Pancreas (tissue), 10 donors: ENCODE data around the gene C3orf80. TPM values are rescaled to one million over a fixed set of nuclear protein-coding genes. Genes with fewer than 3 reads are reported as not detected.
A peak's percentile ranks its signal among the peaks of the same experiment; 100 is the strongest.
"Not testable (repeated sequence)": the region's sequence is repeated elsewhere in the genome, so short reads cannot be mapped to it uniquely, and the experiment has no call there.

Source experiments
- ATAC-seq, 4 donors: fragments of 200-7000 bp; cut with Tn5 transposase; one replicate each; pipeline versions ENCODE4 v1.8.0 to v1.9.1; 2020; ENCODE audit warnings: mild to moderate bottlenecking in 4 of 4, moderate library complexity in 4 of 4
- DNase-seq, 6 donors: peaks; one replicate each; pipeline ENCODE4 v3.0.0-alpha.2; 2020
- FAIRE-seq: peaks from 2 replicates; lab custom pipeline; 2012; peaks lifted over from hg19 to GRCh38; lab: Jason Lieb, UNC
- H3K27ac ChIP-seq, 4 donors: fragments of 200-600 bp; sonication (generic); 1 replicate in 3 of 4; 2 replicates in 1 of 4; pipeline versions ENCODE4 v1.5.0 to v1.8.0; 2020
- H3K27me3 ChIP-seq, 4 donors: fragments of 200-600 bp; one replicate each; pipeline ENCODE4 v1.8.0; 2021
- H3K36me3 ChIP-seq, 3 donors: fragments of 200-600 bp; sonication (generic) in 1 of 3; one replicate each; pipeline versions ENCODE4 v1.5.0 to v1.8.0; 2020 to 2021
- H3K4me1 ChIP-seq, 3 donors: fragments of 200-600 bp; one replicate each; pipeline ENCODE4 v1.8.0; 2021
- H3K4me3 ChIP-seq, 4 donors: fragments of 200-600 bp; sonication (generic) in 2 of 4; one replicate each; pipeline versions ENCODE4 v1.5.0 to v1.8.0; 2020 to 2021
- H3K9me3 ChIP-seq, 4 donors: fragments of 200-600 bp; one replicate each; pipeline ENCODE4 v1.8.0; 2021
- CTCF ChIP-seq, 4 donors: fragments of 200-600 bp; sonication (generic) in 3 of 4; IDR thresholded peaks; one replicate each; pipeline versions ENCODE4 v1.5.0 to v1.8.0; 2021; ENCODE audit warnings: antibody characterized with exemption in 4 of 4
- WGBS, 2 donors: extraction: QIAGEN DNeasy Blood & Tissue Kit; methylation state at CpG; one replicate each; pipeline ENCODE4 v1.1.7; 2013; 5-methylcytosine and 5-hydroxymethylcytosine counted together
- intact Hi-C, 3 donors: fragments of 100-400 bp; cut with DNase I; formaldehyde crosslinking; loops; one replicate each; pipeline versions ENCODE4 v1.11.1 to v1.14.2; 2022
- polyA plus RNA-seq, 2 donors: library from polyadenylated mRNA; stranded (reverse); fragments of 200-250 nt; gene quantifications; one replicate each; pipeline ENCODE4 v1.2.3, GENCODE V29; 2013
- total RNA-seq, 6 donors: library from RNA; stranded (reverse); fragmentation: NEBNext Ultra II Directional in 4 of 6; extraction: Animal tissue kit (Norgen Biotek cat#: 25700) in 4 of 6; gene quantifications; one replicate each; pipeline versions ENCODE4 v1.2.1 to v1.2.4, GENCODE V29; 2021 to 2023
- donor health status: healthy with polysubstance abuse.
- donor health status: DM: no; HTN: no; CAD: no; lungs with moderate emphysema.
- donor health status: DM: no; HTN: no; CAD: no.
- donor health status: control.
- donor health status: control.
- donor health status: Bipolar disorder and iron deficiency.
- donor health status: DM: yes; HTN: yes; CAD: no.
- donor health status: DM: no; HTN: no; CAD: no.
- donor health status: DM: no; HTN: no; CAD: no.
- donor health status: DM: yes; HTN: yes; CAD: no.

C3orf80 gene
- total RNA-seq: under 1 TPM; 0.09 to 0.76 (median 0.25) TPM
- 1 to 10 TPM in 1 of 2 donors, under 1 TPM in 1; 0.23 to 2.0 TPM for polyA plus RNA-seq

DNA sequence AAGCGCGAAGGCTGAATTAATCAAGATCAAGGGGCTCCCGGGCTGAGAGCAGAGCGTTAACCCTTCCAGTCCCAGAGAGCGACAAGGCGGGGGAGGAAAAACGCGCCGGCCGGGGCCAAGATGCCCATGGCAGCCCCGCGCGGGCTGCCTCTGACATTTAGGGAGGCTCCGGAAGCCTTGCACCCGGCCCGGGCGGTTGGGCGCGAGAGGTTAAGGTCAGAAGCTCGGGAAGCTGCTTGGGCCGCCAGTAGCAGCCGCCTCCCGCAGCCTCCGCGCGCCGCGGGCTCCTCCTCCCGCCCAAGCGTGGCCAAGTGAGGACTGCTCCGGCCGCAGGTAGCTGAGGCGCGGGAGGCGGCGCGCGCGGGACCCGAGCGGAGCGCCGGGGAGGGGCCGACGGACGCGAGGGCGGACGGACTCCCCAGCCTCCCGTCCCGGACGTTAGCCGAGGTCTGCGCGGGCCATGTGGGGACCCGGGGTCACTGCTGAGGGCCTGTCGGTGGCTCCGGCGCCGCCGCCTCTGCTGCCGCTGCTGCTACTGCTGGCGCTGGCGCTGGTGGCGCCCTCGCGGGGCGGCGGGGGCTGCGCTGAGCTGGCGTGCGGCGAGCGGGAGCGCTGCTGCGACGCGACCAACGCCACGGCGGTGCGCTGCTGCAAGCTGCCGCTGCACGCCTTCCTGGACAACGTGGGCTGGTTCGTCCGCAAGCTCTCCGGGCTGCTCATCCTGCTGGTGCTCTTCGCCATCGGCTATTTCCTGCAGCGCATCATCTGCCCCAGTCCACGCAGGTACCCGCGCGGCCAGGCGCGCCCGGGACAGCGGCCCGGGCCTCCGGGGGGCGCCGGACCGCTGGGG lies at the start of gene C3orf80:
Gene C3orf80 (plus strand): TSS at position 247 of the 850 bp plus-strand sequence. CDS start 214 bp downstream, at position 461.
- DNase-seq (peak; percentile 33 to 85 (median 51)), FAIRE-seq (no peak), ATAC-seq (peak; percentile 82 to 89 (median 87))
- H3K9me3 ChIP-seq: no peaks in the 10 kb centered on the region
- no peaks in the 10 kb centered on the region for H3K36me3 ChIP-seq
- peaks cover 5 to 14% (median 10%) of the 10 kb centered on the region in 3 donors for H3K4me1 ChIP-seq
- no peak for TF ChIP-seq CTCF (IDR thresholded peaks at IDR 0.05)
- intact Hi-C loops: no loop called here
- H3K4me3 ChIP-seq: peak within 1 kb of the TSS; percentile 18 to 60 (median 48)
- H3K27ac ChIP-seq: no peak within 1 kb of the TSS
- 0 to 1% methylated on average over 87 to 104 of the region's 104 CpGs for WGBS, 2 donors
- peaks cover 0 to 33% (median 17%) of the 10 kb centered on the region in 4 donors for H3K27me3 ChIP-seq

- no peaks in the 10 kb centered on the region for H3K4me1 ChIP-seq
- H3K4me3 ChIP-seq: no peak overlapping the region
- intact Hi-C loops: no loop called here
- DNase-seq: no peak
- FAIRE-seq: no peak
- TF ChIP-seq CTCF (IDR thresholded peaks at IDR 0.05): no peak
- no peak for ATAC-seq
- no peaks in the 10 kb centered on the region for H3K9me3 ChIP-seq
- H3K27me3 ChIP-seq: no peaks in the 10 kb centered on the region
- H3K27ac ChIP-seq: no peak overlapping the region
- H3K36me3 ChIP-seq: no peaks in the 10 kb centered on the region
Observed at GRCh38 chr3:160176923-160177322, 48.3 kb upstream of the C3orf80 start.

DNA sequence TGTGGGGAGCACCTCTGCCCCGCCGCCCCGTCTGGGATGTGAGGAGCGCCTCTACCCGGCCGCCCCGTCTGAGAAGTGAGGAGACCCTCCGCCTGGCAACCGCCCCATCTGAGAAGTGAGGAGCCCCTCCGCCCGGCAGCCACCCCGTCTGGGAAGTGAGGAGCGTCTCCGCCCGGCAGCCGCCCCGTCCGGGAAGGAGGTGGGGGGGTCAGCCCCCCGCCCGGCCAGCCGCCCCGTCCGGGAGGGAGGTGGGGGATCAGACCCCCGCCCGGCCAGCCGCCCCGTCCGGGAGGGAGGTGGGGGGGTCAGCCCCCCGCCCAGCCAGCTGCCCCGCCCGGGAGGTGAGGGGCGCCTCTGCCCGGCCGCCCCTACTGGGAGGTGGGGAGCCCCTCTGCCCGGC lies 46.6 kb upstream of the C3orf80 start:
- WGBS, 2 donors: 93 to 100% methylated on average over 3 to 35 of the region's 35 CpGs
- not testable (repeated sequence) for ATAC-seq

GRCh38 chr3:160179403-160179802 lies 45.8 kb upstream of the C3orf80 start:
- H3K4me1 ChIP-seq, H3K27me3 ChIP-seq, H3K36me3 ChIP-seq, H3K4me3 ChIP-seq, H3K9me3 ChIP-seq, H3K27ac ChIP-seq, DNase-seq, FAIRE-seq, intact Hi-C loops, ATAC-seq: not testable (repeated sequence)
- WGBS, 2 donors: 79 to 81% methylated on average over 2 of the region's 4 CpGs

More for the DNA sequence above, 46.6 kb upstream of the C3orf80 start:
- H3K27me3 ChIP-seq, H3K4me1 ChIP-seq, H3K4me3 ChIP-seq, H3K36me3 ChIP-seq, DNase-seq, H3K27ac ChIP-seq, intact Hi-C loops, H3K9me3 ChIP-seq, FAIRE-seq: not testable (repeated sequence)

GRCh38 chr3:160179906-160180305 lies 45.3 kb upstream of the C3orf80 start:
- DNase-seq (no peak), FAIRE-seq (no peak), ATAC-seq (no peak)
- H3K27ac ChIP-seq: no peak overlapping the region
- no peak for TF ChIP-seq CTCF (IDR thresholded peaks at IDR 0.05)
- H3K36me3 ChIP-seq: no peaks in the 10 kb centered on the region
- no peaks in the 10 kb centered on the region for H3K9me3 ChIP-seq
- H3K4me1 ChIP-seq: peaks cover 0 to 5% (median 0%) of the 10 kb centered on the region in 3 donors
- H3K27me3 ChIP-seq: no peaks in the 10 kb centered on the region
- intact Hi-C loops: no loop called here
- H3K4me3 ChIP-seq: no peak overlapping the region
- WGBS, 2 donors: 92 to 97% methylated on average over 2 of the region's 2 CpGs
